Activated T-cell treated with anti-CD3 and anti-CD28 coated beads, Interleukin-2, amount 50 U/mL, for 4 hours (primary cell): ENCODE results near the gene CEP192. TPM values are rescaled to one million over a fixed set of nuclear protein-coding genes. Genes with fewer than 3 reads are reported as not detected.

Experiments used
- ATAC-seq, 2 donors: fragments of 200-7000 bp; cut with Tn5 transposase; one replicate each; pipeline ENCODE4 v1.10.0; 2021
- DNase-seq: peaks from one replicate; pipeline ENCODE4 v3.0.0-alpha.2; 2020
- H3K27me3 Mint-ChIP-seq: one replicate; pipeline ENCODE4 v1.8.0; 2021; ENCODE audit warnings: low read depth, mixed read lengths
- H3K36me3 Mint-ChIP-seq: one replicate; pipeline ENCODE4 v1.8.0; 2022; ENCODE audit warnings: mixed read lengths; ENCODE audit not compliant: insufficient read depth
- H3K4me1 Mint-ChIP-seq: one replicate; pipeline ENCODE4 v1.8.0; 2021; ENCODE audit warnings: low read depth, mixed read lengths
- H3K4me3 Mint-ChIP-seq: one replicate; pipeline ENCODE4 v1.8.0; 2021; ENCODE audit warnings: mild to moderate bottlenecking, moderate library complexity, mixed read lengths
- H3K9me3 Mint-ChIP-seq: one replicate; pipeline ENCODE4 v1.8.0; 2021; ENCODE audit warnings: mixed read lengths
- total RNA-seq, 3 donors: library from RNA; stranded (reverse); gene quantifications; one replicate each; pipeline ENCODE4 v1.2.1, GENCODE V29; 2021

CEP192 gene, protein sequence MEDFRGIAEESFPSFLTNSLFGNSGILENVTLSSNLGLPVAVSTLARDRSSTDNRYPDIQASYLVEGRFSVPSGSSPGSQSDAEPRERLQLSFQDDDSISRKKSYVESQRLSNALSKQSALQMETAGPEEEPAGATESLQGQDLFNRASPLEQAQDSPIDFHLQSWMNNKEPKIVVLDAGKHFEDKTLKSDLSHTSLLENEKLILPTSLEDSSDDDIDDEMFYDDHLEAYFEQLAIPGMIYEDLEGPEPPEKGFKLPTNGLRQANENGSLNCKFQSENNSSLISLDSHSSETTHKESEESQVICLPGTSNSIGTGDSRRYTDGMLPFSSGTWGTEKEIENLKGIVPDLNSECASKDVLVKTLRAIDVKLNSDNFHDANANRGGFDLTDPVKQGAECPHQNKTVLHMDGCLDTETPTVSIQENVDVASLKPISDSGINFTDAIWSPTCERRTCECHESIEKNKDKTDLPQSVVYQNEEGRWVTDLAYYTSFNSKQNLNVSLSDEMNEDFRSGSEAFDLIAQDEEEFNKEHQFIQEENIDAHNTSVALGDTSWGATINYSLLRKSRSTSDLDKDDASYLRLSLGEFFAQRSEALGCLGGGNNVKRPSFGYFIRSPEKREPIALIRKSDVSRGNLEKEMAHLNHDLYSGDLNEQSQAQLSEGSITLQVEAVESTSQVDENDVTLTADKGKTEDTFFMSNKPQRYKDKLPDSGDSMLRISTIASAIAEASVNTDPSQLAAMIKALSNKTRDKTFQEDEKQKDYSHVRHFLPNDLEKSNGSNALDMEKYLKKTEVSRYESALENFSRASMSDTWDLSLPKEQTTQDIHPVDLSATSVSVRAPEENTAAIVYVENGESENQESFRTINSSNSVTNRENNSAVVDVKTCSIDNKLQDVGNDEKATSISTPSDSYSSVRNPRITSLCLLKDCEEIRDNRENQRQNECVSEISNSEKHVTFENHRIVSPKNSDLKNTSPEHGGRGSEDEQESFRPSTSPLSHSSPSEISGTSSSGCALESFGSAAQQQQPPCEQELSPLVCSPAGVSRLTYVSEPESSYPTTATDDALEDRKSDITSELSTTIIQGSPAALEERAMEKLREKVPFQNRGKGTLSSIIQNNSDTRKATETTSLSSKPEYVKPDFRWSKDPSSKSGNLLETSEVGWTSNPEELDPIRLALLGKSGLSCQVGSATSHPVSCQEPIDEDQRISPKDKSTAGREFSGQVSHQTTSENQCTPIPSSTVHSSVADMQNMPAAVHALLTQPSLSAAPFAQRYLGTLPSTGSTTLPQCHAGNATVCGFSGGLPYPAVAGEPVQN (N-terminal part only)
- 10 to 100 TPM; 13.1 to 14.7 (median 14.6) TPM for total RNA-seq

DNA sequence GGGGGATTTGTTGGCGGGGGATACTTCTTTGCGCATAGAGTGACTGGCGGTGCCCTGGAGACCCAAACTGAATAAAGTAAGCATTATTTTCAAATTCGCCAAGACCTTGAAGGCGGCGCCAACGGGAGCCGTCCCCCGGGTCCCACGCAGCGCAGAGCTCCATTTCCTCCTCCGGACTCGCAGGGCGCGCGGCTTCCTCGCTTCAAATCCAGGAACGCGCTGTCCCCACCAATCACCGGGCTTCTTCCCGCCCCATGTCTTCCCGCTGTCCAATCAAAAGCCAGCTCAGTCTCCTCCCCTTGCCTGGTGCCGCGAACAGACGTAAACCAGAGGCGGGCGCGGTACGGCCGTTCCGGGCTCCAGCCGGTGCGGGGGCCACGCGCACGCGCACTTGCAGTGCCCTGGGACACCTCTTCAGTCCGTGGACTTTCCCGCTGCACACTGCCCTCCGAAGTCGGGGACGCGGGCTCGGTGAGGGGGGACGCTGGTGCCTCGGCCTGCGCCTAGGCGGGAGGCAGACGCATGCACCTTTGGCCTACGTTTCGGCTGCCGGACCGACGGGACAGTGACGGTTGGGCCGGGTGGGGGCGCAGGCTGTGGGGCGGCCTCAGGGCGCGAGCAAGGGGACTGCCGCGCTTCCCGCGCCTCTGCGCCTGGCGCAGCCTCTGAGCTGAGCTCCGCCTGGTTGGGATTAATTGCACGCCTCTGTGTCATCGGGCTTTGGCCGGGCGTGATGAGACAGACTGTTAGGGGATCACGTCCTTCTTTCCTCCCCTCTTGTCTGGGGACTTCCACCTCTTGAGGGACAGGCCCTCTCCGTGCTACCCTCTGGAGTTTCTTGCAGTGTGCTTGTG lies at the start of gene CEP192:
CEP192 (plus strand) TSS at position 396 of the 854 bp plus-strand sequence. CDS start 8,063 bp downstream, outside the sequence.
- peak within 1 kb of the TSS; percentile 97 for H3K4me3 Mint-ChIP-seq
- peaks cover 2% of the 10 kb centered on the region for H3K36me3 Mint-ChIP-seq
- ATAC-seq = peak; percentile 90 to 91
- peak; percentile 94 for DNase-seq
- peaks cover 37% of the 10 kb centered on the region for H3K4me1 Mint-ChIP-seq
- no peaks in the 10 kb centered on the region for H3K27me3 Mint-ChIP-seq
- no peaks in the 10 kb centered on the region for H3K9me3 Mint-ChIP-seq

DNA sequence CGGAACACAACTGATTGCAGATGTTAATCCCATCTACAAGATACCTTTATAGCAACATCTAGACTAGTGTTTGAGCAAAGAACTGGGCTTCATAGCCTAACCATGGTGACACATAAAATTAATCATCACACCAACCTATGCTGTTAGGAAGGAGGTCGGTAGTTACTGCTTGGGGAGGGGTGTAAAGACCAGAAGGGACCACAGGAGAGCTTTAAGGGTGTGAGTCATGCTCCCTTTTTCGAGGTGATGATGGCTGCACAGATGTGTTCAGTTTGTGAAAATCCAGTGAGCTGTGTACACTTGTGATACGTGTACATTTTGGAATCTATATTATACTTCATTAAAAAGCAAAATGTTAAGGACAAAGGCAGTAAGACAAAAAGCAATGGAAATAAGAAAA lies 47.9 kb upstream of the CEP192 start:
- no peaks in the 10 kb centered on the region for H3K36me3 Mint-ChIP-seq
- DNase-seq = no peak
- no peak for ATAC-seq

DNA sequence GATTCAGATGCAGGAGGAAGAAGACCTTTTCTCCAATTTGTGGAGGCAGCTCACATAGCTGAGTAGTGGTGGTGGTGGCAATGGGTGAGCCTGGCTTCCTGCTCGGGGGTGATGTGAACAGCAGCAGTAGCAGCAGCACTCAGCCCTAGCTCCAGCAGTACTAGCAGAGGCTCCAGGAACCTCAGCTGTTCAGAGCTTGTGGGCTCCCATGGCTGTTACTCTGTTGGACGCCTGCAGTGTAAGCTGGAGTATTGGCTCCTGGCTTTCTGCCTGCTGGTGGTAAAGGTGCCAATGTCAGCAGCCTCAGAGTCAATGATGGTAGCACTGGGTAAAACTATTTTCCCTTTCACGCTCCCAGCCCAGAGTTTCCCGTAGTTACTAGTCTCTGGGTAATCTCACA lies 46.5 kb upstream of the CEP192 start:
- Mint-ChIP-seq H3K9me3 (no peaks in the 10 kb centered on the region), H3K4me3 (no peak overlapping the region), H3K27me3 (no peaks in the 10 kb centered on the region), H3K36me3 (peaks cover 4% of the 10 kb centered on the region), H3K4me1 (peaks cover 27% of the 10 kb centered on the region)
- ATAC-seq (no peak), DNase-seq (no peak)

More for the DNA sequence above, 47.9 kb upstream of the CEP192 start:
- Mint-ChIP-seq H3K4me1 (peaks cover 22% of the 10 kb centered on the region), H3K4me3 (no peak overlapping the region), H3K9me3 (no peaks in the 10 kb centered on the region), H3K27me3 (no peaks in the 10 kb centered on the region)

DNA sequence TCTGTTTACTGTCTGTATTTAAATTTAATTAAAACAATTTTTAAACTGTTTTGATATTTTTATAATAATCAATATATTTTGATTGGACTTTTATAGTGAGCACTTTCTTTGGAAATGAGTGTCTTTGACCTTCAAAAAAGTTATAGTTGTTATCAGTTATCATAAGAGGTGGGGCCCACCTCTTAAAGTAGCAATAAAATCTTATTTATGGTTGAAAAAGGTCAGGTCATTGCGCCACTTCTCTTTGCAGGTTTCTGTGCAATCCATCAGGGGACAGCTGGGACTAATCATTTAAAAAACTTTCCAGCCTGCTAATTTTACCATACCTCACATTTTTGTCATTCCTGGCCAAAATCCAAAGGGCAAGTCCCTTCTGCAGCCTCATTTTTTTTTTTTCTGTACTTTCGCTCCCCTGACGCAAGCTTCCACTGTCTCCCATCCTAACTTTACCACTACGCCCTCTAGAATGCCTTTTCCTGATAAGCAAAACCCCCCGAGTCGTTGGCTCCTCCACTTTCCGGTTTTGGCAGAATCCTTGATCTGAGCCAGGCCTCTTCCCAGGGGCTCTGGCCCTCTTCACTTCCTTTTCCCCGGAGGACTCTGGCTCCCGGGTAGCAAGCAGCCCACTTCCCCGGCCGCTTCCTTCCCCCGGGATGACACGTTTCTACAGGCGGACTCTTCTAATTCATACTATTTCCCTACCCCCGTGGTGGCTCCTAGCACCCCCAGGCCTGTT lies 44.4 kb upstream of the CEP192 start:
- H3K4me1 Mint-ChIP-seq = peaks cover 39% of the 10 kb centered on the region
- DNase-seq = no peak
- H3K36me3 Mint-ChIP-seq = peaks cover 9% of the 10 kb centered on the region
- ATAC-seq = no peak
- H3K9me3 Mint-ChIP-seq = no peaks in the 10 kb centered on the region
- H3K4me3 Mint-ChIP-seq = peak overlapping the region; percentile 94
- H3K27me3 Mint-ChIP-seq = no peaks in the 10 kb centered on the region

DNA sequence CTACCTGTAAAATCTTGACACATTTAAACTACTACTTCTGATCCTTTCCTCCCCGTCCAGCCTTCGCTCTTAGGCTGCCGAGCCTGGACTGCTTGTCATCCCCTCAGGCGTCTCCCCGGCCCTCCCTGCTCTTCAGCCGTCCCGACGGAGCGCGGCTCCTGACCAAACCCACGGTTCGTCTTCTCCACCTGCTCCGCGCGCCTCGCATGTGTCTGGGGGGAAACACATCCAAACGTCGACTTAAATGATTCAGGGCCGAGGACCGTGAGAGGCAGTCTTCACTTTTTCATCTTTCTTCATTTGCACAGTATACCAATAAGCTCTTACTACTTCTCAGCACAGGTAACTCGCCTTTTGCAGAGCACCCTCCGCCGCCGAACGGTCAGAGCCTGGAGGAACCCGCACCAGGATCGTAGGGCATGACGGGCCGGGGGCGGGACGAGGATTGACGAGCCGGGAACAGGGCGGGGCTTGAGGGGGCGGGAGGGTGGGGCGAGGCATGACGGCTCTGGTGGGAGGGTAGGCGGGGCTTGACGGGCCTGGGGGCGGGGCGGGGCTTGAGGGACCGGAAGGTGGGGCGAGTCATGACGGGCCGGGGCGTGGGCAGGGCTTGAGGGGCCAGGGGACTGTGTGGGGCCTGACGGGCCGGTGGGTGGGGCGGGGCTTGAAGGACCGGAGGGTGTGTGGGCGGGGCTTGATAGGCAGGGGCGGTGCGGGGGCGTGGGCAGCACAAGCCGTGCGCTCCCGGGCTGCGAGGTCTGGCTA lies 43.7 kb upstream of the CEP192 start, which contains the start of gene SEH1L:
SEH1L (plus strand) TSS at position 727 of the 765 bp plus-strand sequence. CDS start 111 bp downstream, outside the sequence.
- Mint-ChIP-seq H3K9me3 (no peaks in the 10 kb centered on the region), H3K4me3 (peak within 1 kb of the TSS; percentile 94), H3K4me1 (peaks cover 39% of the 10 kb centered on the region), H3K36me3 (peaks cover 10% of the 10 kb centered on the region), H3K27me3 (no peaks in the 10 kb centered on the region)
- ATAC-seq = peak; percentile 80 to 83
- DNase-seq = peak; percentile 100

DNA sequence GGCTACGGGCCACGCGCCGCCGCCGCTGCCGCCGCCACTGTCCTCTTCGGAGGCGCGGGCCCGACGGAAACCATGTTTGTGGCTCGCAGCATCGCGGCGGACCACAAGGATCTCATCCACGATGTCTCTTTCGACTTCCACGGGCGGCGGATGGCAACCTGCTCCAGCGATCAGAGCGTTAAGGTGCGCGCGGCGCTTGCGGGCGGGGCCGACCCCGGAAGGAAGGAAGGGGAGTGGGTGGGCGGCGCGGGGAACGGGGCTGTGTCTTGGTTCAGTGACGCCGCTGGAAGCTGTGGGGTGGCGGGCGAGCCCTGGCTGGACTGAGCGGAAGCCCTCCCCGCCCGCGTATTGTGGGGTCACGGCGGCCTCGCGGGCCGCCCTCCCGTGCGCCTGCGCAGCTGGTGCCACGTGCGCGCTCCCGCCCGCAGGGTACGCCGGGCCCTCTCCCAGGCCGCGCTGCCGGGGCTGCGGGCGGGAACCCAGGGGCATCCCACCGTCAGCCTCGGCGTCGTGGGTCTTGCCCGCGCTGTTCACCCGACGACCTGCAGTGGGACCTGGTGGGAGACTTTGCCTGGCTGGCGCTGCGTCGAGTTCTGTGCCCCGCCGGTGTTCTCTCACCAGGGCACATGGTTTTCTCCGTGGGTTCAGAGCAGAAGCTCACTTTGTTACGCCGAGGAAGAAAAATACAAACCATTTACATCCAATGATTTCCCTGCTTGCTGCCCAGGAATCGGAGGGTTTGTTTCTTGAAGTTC lies 42.9 kb upstream of the CEP192 start:
- no peaks in the 10 kb centered on the region for H3K9me3 Mint-ChIP-seq
- ATAC-seq (peak; percentile 85 to 86), DNase-seq (peak; percentile 99)
- H3K27me3 Mint-ChIP-seq = no peaks in the 10 kb centered on the region
- H3K4me3 Mint-ChIP-seq = peak overlapping the region; percentile 94
- H3K36me3 Mint-ChIP-seq = peaks cover 15% of the 10 kb centered on the region
- H3K4me1 Mint-ChIP-seq = peaks cover 41% of the 10 kb centered on the region

DNA sequence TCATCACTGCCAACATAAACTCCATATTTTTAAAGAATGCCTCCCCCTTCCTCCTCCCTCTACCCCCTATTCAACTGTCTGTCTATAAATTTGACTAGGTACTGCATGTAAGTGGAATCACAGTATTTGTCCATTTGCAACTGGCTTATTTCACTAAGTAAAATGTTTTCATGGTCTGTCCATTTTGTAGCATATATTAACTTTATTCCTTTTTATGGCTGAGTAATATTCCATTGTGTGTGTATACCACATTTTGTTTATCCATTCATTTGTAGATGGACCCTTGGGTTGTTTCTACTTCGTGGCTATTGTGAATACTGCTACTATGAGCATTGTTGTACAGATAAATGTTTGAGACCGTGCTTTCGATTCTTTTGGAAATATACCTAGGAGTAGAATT lies 32.7 kb upstream of the CEP192 start:
- Mint-ChIP-seq H3K27me3 (no peaks in the 10 kb centered on the region), H3K36me3 (peaks cover 31% of the 10 kb centered on the region), H3K9me3 (no peaks in the 10 kb centered on the region), H3K4me3 (no peak overlapping the region), H3K4me1 (peaks cover 6% of the 10 kb centered on the region)
- ATAC-seq (no peak), DNase-seq (no peak)

DNA sequence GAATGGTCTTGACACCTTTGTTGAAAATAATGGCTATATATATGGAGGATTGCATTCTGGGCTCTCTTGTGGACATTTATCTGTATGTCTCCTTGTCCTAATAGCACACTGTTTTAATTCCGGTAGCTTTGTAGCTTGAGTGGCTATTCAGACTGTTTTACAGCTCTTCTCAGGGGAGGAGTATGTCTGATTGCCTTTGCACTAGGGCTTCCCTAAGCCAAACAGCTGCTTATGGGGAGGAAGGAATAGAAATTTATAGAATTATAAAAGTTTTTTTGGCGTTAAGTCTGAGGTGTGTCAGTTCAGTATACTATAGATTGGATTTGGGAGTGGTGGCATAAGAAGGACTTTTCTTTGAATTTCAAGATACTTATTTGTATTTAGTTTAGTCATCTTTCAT lies 30.8 kb upstream of the CEP192 start:
- Mint-ChIP-seq H3K9me3 (no peaks in the 10 kb centered on the region), H3K36me3 (peaks cover 39% of the 10 kb centered on the region), H3K27me3 (no peaks in the 10 kb centered on the region), H3K4me3 (no peak overlapping the region), H3K4me1 (peaks cover 6% of the 10 kb centered on the region)
- no peak for ATAC-seq
- no peak for DNase-seq

DNA sequence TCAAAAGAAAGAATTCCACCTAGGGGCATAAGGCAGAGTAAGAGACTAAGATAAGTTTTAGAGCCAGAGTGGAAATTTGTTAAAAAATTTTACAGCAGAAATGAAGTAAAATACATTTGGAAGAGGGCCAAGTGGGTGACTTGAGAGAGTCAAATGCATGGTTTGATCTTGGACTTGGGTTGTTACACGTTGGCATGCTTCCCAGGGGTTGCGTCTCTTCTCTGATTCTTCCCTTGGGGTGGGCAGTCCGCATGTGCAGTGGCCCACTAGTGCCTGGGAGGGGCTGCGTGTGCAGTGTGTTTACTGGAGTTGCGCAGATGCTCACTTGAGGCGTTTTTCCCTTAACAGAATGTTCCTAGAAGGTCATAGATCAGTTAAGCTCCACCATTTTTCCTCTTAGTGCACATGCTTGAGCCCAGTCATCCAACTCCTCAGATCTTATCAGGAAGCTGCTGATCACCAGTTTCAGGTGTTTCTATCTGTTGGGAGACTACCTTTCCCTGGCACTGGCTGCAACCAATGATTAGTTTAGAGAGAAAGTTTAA lies 30.2 kb upstream of the CEP192 start:
- no peak for DNase-seq
- Mint-ChIP-seq H3K4me1 (peaks cover 6% of the 10 kb centered on the region), H3K9me3 (no peaks in the 10 kb centered on the region), H3K4me3 (no peak overlapping the region), H3K27me3 (no peaks in the 10 kb centered on the region), H3K36me3 (peaks cover 43% of the 10 kb centered on the region)
- no peak for ATAC-seq

DNA sequence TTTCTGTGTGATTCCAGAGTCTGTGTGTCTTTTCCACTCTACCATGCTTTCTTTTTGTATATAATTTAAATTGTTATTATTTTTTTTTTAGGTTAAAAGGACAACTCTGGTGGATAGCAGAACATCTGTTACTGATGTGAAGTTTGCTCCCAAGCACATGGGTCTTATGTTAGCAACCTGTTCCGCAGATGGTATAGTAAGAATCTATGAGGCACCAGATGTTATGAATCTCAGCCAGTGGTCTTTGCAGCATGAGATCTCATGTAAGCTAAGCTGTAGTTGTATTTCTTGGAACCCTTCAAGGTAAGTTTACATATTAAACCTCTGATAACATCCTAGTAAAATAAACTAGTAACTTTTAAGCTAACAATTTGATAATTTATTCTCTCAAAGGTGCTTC lies 28.1 kb upstream of the CEP192 start:
- Mint-ChIP-seq H3K36me3 (peaks cover 49% of the 10 kb centered on the region), H3K4me3 (no peak overlapping the region), H3K9me3 (no peaks in the 10 kb centered on the region), H3K4me1 (peaks cover 7% of the 10 kb centered on the region), H3K27me3 (no peaks in the 10 kb centered on the region)
- ATAC-seq (no peak), DNase-seq (no peak)

DNA sequence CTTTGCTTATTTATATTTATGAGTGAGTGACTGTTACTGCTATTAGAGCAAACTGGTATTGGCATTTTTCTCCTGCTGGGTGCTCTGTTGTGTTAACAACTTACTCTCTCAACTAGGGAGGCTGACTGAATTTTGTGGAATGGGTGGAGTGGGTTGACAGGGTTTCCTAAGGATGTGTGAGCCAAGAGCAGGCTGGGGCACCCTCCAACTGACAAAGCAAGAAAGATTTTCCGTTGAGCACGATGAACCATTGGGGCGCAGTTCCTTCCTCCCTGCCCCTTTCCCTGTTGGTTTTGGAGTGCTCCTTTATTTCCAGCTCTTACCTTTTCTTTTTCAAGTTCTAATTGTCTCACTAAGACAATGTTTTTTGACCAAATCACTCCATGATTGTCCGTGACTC lies 23.0 kb upstream of the CEP192 start:
- Mint-ChIP-seq H3K27me3 (no peaks in the 10 kb centered on the region), H3K36me3 (peaks cover 50% of the 10 kb centered on the region), H3K4me3 (no peak overlapping the region), H3K4me1 (peaks cover 12% of the 10 kb centered on the region), H3K9me3 (no peaks in the 10 kb centered on the region)
- DNase-seq (no peak), ATAC-seq (no peak)
